Breast epithelium (tissue), 4 donors: ENCODE results near the gene OR5B17. TPM values are rescaled to one million over a fixed set of nuclear protein-coding genes. Genes with fewer than 3 reads are reported as not detected.
"Not testable (repeated sequence)": the region's sequence is repeated elsewhere in the genome, so short reads cannot be mapped to it uniquely, and the experiment has no call there.

ENCODE experiments used
- DNase-seq, 2 donors: peaks; one replicate each; pipeline ENCODE4 v3.0.0-alpha.2; 2019; ENCODE audit warnings: low spot score in 2 of 2
- H3K27ac ChIP-seq, 2 donors: fragments of 200-600 bp; sonication (generic) in 1 of 2; one replicate each; pipeline ENCODE4 v1.5.1; 2016 to 2019; ENCODE audit warnings: mild to moderate bottlenecking in 1 of 2
- H3K27me3 ChIP-seq, 2 donors: fragments of 200-600 bp; sonication (generic) in 1 of 2; one replicate each; pipeline versions ENCODE4 v1.5.1 to v1.6.0; 2017 to 2019; ENCODE audit warnings: control low read depth in 1 of 2, mild to moderate bottlenecking in 1 of 2
- H3K36me3 ChIP-seq: fragments of 200-600 bp; one replicate; pipeline ENCODE4 v1.5.1; 2019
- H3K4me1 ChIP-seq, 2 donors: fragments of 200-600 bp; sonication (generic); one replicate each; pipeline ENCODE4 v1.5.1; 2016 to 2019; ENCODE audit warnings: control low read depth in 1 of 2
- H3K4me3 ChIP-seq, 3 donors: fragments of 200-600 bp; sonication (generic); 1 replicate in 2 of 3; 2 replicates in 1 of 3; pipeline ENCODE4 v1.5.1; 2016 to 2019; ENCODE audit warnings: mild to moderate bottlenecking in 3 of 3, moderate library complexity in 2 of 3
- H3K9me3 ChIP-seq, 2 donors: fragments of 200-600 bp; sonication (generic) in 1 of 2; one replicate each; pipeline ENCODE4 v1.5.1; 2016 to 2019; ENCODE audit warnings: control low read depth in 1 of 2
- CTCF ChIP-seq, 3 donors: fragments of 450-650 bp; IDR thresholded peaks; one replicate each; pipeline ENCODE4 v1.5.1; 2016 to 2017; ENCODE audit warnings: antibody characterized with exemption in 3 of 3, mild to moderate bottlenecking in 3 of 3, moderate library complexity in 3 of 3
- POLR2A ChIP-seq: fragments of 450-650 bp; IDR thresholded peaks from one replicate; pipeline ENCODE4 v1.6.1; 2016; ENCODE audit warnings: antibody characterized with exemption, mild to moderate bottlenecking, moderate library complexity
- POLR2AphosphoS5 ChIP-seq, 3 donors: sonication (generic); formaldehyde crosslinking; IDR thresholded peaks; one replicate each; pipeline ENCODE4 v1.6.1; 2017; ENCODE audit warnings: antibody characterized with exemption in 3 of 3
- intact Hi-C: fragments of 100-400 bp; cut with DNase I; formaldehyde crosslinking; loops from one replicate; pipeline ENCODE4 v1.15.1; 2023; ENCODE audit warnings: low total_unique reads
- total RNA-seq, 3 donors: library from RNA; depleted of rRNA; stranded (reverse); fragments of >200 nt; gene quantifications; one replicate each; pipeline ENCODE4 v1.1.0, GENCODE V29; 2016

Gene OR5B17
- total RNA-seq: not detected

GRCh38 chr11:58358969-58359368 lies at the start of gene OR5B17:
Gene OR5B17, minus strand, starts transcription at chr11:58359069. Its CDS starts 0 bp downstream, at chr11:58359069.
- no peaks in the 10 kb centered on the region for H3K27me3 ChIP-seq
- intact Hi-C loops: no loop called here

GRCh38 chr11:58406774-58407173 lies 47.9 kb upstream of the OR5B17 start, which contains the start of gene OR5B3:
Gene OR5B3, minus strand, starts transcription at chr11:58406874. Its CDS starts 3,465 bp downstream, at chr11:58403409.
- intact Hi-C loops: no loop called here
- H3K4me1 ChIP-seq: no peaks in the 10 kb centered on the region
- no peaks in the 10 kb centered on the region for H3K27me3 ChIP-seq
- no peak within 1 kb of the TSS for H3K27ac ChIP-seq
- TF ChIP-seq POLR2A: no peak
- no peak for TF ChIP-seq CTCF (IDR thresholded peaks at IDR 0.05)
- no peak for TF ChIP-seq POLR2AphosphoS5 (IDR thresholded peaks at IDR 0.05)
- H3K9me3 ChIP-seq: peaks cover 6 to 32% of the 10 kb centered on the region in 2 donors
- no peak within 1 kb of the TSS for H3K4me3 ChIP-seq
- DNase-seq: no peak
- no peaks in the 10 kb centered on the region for H3K36me3 ChIP-seq

More at GRCh38 chr11:58358969-58359368, at the start of gene OR5B17:
- no peak for DNase-seq
- TF ChIP-seq POLR2A (no peak), POLR2AphosphoS5 (IDR thresholded peaks at IDR 0.05) (no peak), CTCF (IDR thresholded peaks at IDR 0.05) (no peak)
- Histone ChIP-seq H3K36me3 (no peaks in the 10 kb centered on the region), H3K27ac (no peak within 1 kb of the TSS), H3K4me3 (no peak within 1 kb of the TSS), H3K4me1 (no peaks in the 10 kb centered on the region), H3K9me3 (no peaks in the 10 kb centered on the region)

GRCh38 chr11:58399622-58400021 lies 40.8 kb upstream of the OR5B17 start:
- intact Hi-C loops, H3K36me3 ChIP-seq, DNase-seq: not testable (repeated sequence)

GRCh38 chr11:58395581-58395980 lies 36.7 kb upstream of the OR5B17 start:
- no peak overlapping the region for H3K4me3 ChIP-seq
- TF ChIP-seq CTCF (IDR thresholded peaks at IDR 0.05) (no peak), POLR2A (no peak), POLR2AphosphoS5 (IDR thresholded peaks at IDR 0.05) (no peak)
- no peaks in the 10 kb centered on the region for H3K36me3 ChIP-seq
- no peak for DNase-seq
- intact Hi-C loops: no loop called here
- H3K4me1 ChIP-seq: no peaks in the 10 kb centered on the region
- no peaks in the 10 kb centered on the region for H3K27me3 ChIP-seq
- no peak overlapping the region for H3K27ac ChIP-seq
- H3K9me3 ChIP-seq: no peaks in the 10 kb centered on the region

More at GRCh38 chr11:58399622-58400021, 40.8 kb upstream of the OR5B17 start:
- not testable (repeated sequence) for H3K9me3 ChIP-seq, H3K4me3 ChIP-seq, H3K27me3 ChIP-seq, H3K4me1 ChIP-seq, H3K27ac ChIP-seq

- intact Hi-C loops: no loop called here
- TF ChIP-seq POLR2A: no peak
- TF ChIP-seq POLR2AphosphoS5 (IDR thresholded peaks at IDR 0.05): no peak
- no peak for TF ChIP-seq CTCF (IDR thresholded peaks at IDR 0.05)
- no peaks in the 10 kb centered on the region for H3K27me3 ChIP-seq
- DNase-seq: no peak
- H3K4me1 ChIP-seq: no peaks in the 10 kb centered on the region
- H3K4me3 ChIP-seq: no peak overlapping the region
- H3K36me3 ChIP-seq: no peaks in the 10 kb centered on the region
- H3K9me3 ChIP-seq: no peaks in the 10 kb centered on the region
- H3K27ac ChIP-seq: no peak overlapping the region
Observed at GRCh38 chr11:58394195-58394594, 35.3 kb upstream of the OR5B17 start.

- H3K36me3 ChIP-seq: no peaks in the 10 kb centered on the region
- H3K9me3 ChIP-seq: no peaks in the 10 kb centered on the region
- DNase-seq: no peak
- no peaks in the 10 kb centered on the region for H3K4me1 ChIP-seq
- no peak overlapping the region for H3K4me3 ChIP-seq
- intact Hi-C loops: no loop called here
- no peak overlapping the region for H3K27ac ChIP-seq
- TF ChIP-seq CTCF (IDR thresholded peaks at IDR 0.05) (no peak), POLR2AphosphoS5 (IDR thresholded peaks at IDR 0.05) (no peak)
- no peaks in the 10 kb centered on the region for H3K27me3 ChIP-seq
Observed at GRCh38 chr11:58392746-58393145, 33.9 kb upstream of the OR5B17 start.
